Neuronal stem cell (in vitro differentiated cells): ENCODE measurements around the gene GDAP1L1.

Experiments
- DNase-seq: peaks from one replicate; pipeline ENCODE4 v3.0.0-alpha.2; 2013; ENCODE audit warnings: low spot score
- H2AFZ ChIP-seq: one replicate; pipeline ENCODE4 v1.6.1; 2013; ENCODE audit warnings: mild to moderate bottlenecking, low read length, inconsistent platforms
- H2AK5ac ChIP-seq: 2 replicates; pipeline ENCODE4 v1.6.1; 2013; ENCODE audit warnings: low read depth, mild to moderate bottlenecking, inconsistent platforms, low read length, moderate library complexity, mixed read lengths
- H2BK120ac ChIP-seq: 2 replicates; pipeline ENCODE4 v1.6.1; 2013; ENCODE audit warnings: low read depth, mild to moderate bottlenecking, inconsistent platforms, low read length, moderate library complexity, mixed read lengths
- H2BK12ac ChIP-seq: one replicate; pipeline ENCODE4 v1.6.1; 2013; ENCODE audit warnings: low read length, inconsistent platforms
- H2BK15ac ChIP-seq: 2 replicates; pipeline ENCODE4 v1.6.1; 2013; ENCODE audit warnings: mild to moderate bottlenecking, low read length, inconsistent platforms, mixed read lengths
- H2BK5ac ChIP-seq: one replicate; pipeline ENCODE4 v1.6.1; 2013; ENCODE audit warnings: inconsistent platforms, mild to moderate bottlenecking, low read length, moderate library complexity
- H3K14ac ChIP-seq: one replicate; pipeline ENCODE4 v1.6.1; 2013; ENCODE audit warnings: low read length, inconsistent platforms
- H3K18ac ChIP-seq: 2 replicates; pipeline ENCODE4 v1.6.1; 2013; ENCODE audit warnings: low read length, inconsistent platforms
- H3K23ac ChIP-seq: 2 replicates; pipeline ENCODE4 v1.6.1; 2013; ENCODE audit warnings: low read depth, mild to moderate bottlenecking, mixed read lengths, low read length, inconsistent platforms; ENCODE audit not compliant: poor library complexity
- H3K27ac ChIP-seq: replicated peaks from 3 replicates; pipeline ENCODE4 v1.5.1; 2013; ENCODE audit warnings: low read length, inconsistent platforms
- H3K27me3 ChIP-seq, 3 experiments: 2 replicates each; pipeline ENCODE4 v1.6.1; 2013; ENCODE audit warnings: low read length in 3 of 3, mild to moderate bottlenecking in 2 of 3, inconsistent platforms in 1 of 3, low read depth in 1 of 3, mixed read lengths in 1 of 3, moderate library complexity in 1 of 3; ENCODE audit not compliant: control insufficient read depth in 3 of 3, insufficient read depth in 3 of 3
- H3K36me3 ChIP-seq, 2 donors: replicated peaks in 1 of 2; 2 replicates each; pipeline ENCODE4 v1.6.1; 2013; ENCODE audit warnings: low read length in 2 of 2; ENCODE audit not compliant: control insufficient read depth in 2 of 2, insufficient read depth in 2 of 2
- H3K4ac ChIP-seq: 2 replicates; pipeline ENCODE4 v1.6.1; 2013; ENCODE audit warnings: inconsistent platforms, mild to moderate bottlenecking, low read length, moderate library complexity
- H3K4me1 ChIP-seq, 2 donors: 1 replicate in 1 of 2; 2 replicates in 1 of 2; pipeline ENCODE4 v1.6.1; 2013; ENCODE audit warnings: low read length in 2 of 2, low read depth in 1 of 2; ENCODE audit not compliant: control insufficient read depth in 2 of 2, insufficient read depth in 1 of 2
- H3K4me2 ChIP-seq: one replicate; pipeline ENCODE4 v1.6.1; 2013; ENCODE audit warnings: mild to moderate bottlenecking, low read length, inconsistent platforms; ENCODE audit not compliant: insufficient read depth, poor library complexity, severe bottlenecking
- H3K4me3 ChIP-seq, 2 donors: 2 replicates each; pipeline ENCODE4 v1.5.1; 2013; ENCODE audit warnings: low read length in 2 of 2, mild to moderate bottlenecking in 2 of 2, inconsistent platforms in 1 of 2, moderate library complexity in 1 of 2
- H3K79me1 ChIP-seq: one replicate; pipeline ENCODE4 v1.6.1; 2013; ENCODE audit warnings: low read depth, mild to moderate bottlenecking, inconsistent platforms, low read length, moderate library complexity
- H3K9ac ChIP-seq: one replicate; pipeline ENCODE4 v1.6.1; 2013; ENCODE audit warnings: mild to moderate bottlenecking, low read depth, low read length, inconsistent platforms; ENCODE audit not compliant: poor library complexity
- H3K9me3 ChIP-seq, 2 donors: replicated peaks in 1 of 2; 2 replicates each; pipeline versions ENCODE3 to v1.6.1; 2013; ENCODE audit warnings: low read length in 2 of 2, mild to moderate bottlenecking in 2 of 2, inconsistent platforms in 1 of 2, low read depth in 1 of 2, mixed read lengths in 1 of 2, moderate library complexity in 1 of 2; ENCODE audit not compliant: control insufficient read depth in 2 of 2, insufficient read depth in 1 of 2
- H4K8ac ChIP-seq: one replicate; pipeline ENCODE4 v1.6.1; 2013; ENCODE audit warnings: low read depth, mild to moderate bottlenecking, inconsistent platforms, low read length, moderate library complexity
- H4K91ac ChIP-seq: one replicate; pipeline ENCODE4 v1.6.1; 2013; ENCODE audit warnings: low read length, low read depth, mild to moderate bottlenecking, inconsistent platforms; ENCODE audit not compliant: poor library complexity
- WGBS, 2 donors: extraction: QIAGEN DNeasy Blood & Tissue Kit; methylation state at CpG; one replicate each; pipeline ENCODE4 v1.1.7; 2013; ENCODE audit warnings: missing lambda C conversion rate in 2 of 2, mixed read lengths in 1 of 2; ENCODE audit not compliant: insufficient read length in 2 of 2, insufficient replicate concordance in 1 of 2; ENCODE audit errors: extremely low coverage in 2 of 2; 5-methylcytosine and 5-hydroxymethylcytosine counted together

GDAP1L1 gene

GRCh38 chr20:44219170-44219730 lies 27.9 kb upstream of the GDAP1L1 start:
- Histone ChIP-seq H3K23ac (no peak overlapping the region), H3K27ac (no peak overlapping the region), H3K4ac (no peak overlapping the region), H3K4me1 (peaks cover 0 to 11% of the 10 kb centered on the region in 2 donors), H4K8ac (no peak overlapping the region), H2BK120ac (no peak overlapping the region), H3K14ac (no peak overlapping the region), H3K4me2 (no peak overlapping the region), H3K4me3 (no peak overlapping the region), H2AFZ (peak overlapping the region; percentile 8), H3K9me3 (no peaks in the 10 kb centered on the region), H2BK15ac (no peak overlapping the region), H4K91ac (no peak overlapping the region), H3K9ac (no peak overlapping the region), H3K27me3 (no peaks in the 10 kb centered on the region), H3K18ac (no peak overlapping the region), H3K79me1 (no peaks in the 10 kb centered on the region), H3K36me3 (no peaks in the 10 kb centered on the region), H2BK5ac (no peak overlapping the region), H2BK12ac (no peak overlapping the region), H2AK5ac (no peak overlapping the region)
- no CpG with 5 or more reads among the region's 5 CpGs for WGBS, 2 donors
- DNase-seq: no peak

DNA sequence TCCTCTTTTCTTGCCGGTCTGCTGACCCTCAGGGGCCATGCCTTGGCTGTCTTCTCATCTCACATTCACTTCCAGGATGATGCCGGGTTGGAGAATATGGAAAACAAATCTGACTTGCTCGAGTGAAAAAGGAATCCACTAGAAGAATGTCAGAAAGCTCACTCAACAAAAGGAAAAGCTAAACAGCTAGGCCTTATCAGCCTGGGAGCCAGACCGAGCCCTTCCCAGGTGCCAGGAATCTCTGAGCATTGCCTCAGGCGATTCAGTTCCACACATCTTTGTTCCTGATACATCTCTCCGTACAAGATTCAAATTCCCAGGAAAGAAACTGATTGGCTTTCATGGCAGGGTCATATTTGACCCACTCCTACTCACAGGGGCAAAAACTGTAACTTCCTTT lies 27.3 kb upstream of the GDAP1L1 start:
- Histone ChIP-seq H3K23ac (no peak overlapping the region), H3K79me1 (no peaks in the 10 kb centered on the region), H2AFZ (peak overlapping the region; percentile 8), H2BK5ac (no peak overlapping the region), H2BK12ac (no peak overlapping the region), H2AK5ac (no peak overlapping the region), H3K36me3 (no peaks in the 10 kb centered on the region), H3K4me2 (no peak overlapping the region), H3K9ac (peak overlapping the region; percentile 9), H4K8ac (no peak overlapping the region), H3K27me3 (no peaks in the 10 kb centered on the region), H2BK120ac (no peak overlapping the region), H3K27ac (no peak overlapping the region), H3K9me3 (no peaks in the 10 kb centered on the region), H3K14ac (no peak overlapping the region), H3K4me1 (peaks cover 0 to 11% of the 10 kb centered on the region in 2 donors), H3K4ac (no peak overlapping the region), H4K91ac (no peak overlapping the region), H2BK15ac (no peak overlapping the region), H3K18ac (no peak overlapping the region), H3K4me3 (no peak overlapping the region)
- no peak for DNase-seq
- WGBS, 2 donors: no CpG with 5 or more reads among the region's 6 CpGs

DNA sequence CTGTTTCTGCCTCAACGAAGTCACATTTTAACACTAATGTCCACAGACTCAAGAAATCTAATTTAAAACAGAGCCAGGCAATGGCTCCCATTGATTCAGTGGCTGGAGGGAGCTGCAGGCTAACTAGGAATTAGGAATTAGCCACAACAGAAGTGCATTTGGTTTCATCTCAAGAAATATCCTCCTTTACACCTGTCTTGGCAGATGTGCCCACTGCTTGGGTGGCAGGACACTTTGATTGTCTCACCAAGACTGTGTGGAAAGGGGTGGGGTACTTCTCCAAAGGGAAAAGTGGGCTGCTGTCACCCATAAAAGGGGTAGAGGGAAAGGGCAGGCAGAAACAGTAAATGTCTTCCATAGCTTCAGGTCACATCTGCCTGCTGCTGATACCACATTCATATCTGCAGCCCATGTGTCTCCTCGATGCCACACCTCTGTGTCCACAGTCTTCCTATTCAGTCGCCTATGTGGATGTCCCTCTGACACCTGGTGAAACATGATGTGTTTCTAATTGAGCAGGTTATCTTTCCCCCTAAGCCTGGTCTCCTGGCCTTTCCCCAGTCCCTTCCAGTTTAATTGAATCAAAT lies 25.6 kb upstream of the GDAP1L1 start:
- H3K36me3 ChIP-seq: no peaks in the 10 kb centered on the region
- no peak overlapping the region for H2BK5ac ChIP-seq
- no peak overlapping the region for H2BK15ac ChIP-seq
- H3K14ac ChIP-seq: no peak overlapping the region
- H3K79me1 ChIP-seq: no peaks in the 10 kb centered on the region
- H3K4me1 ChIP-seq: peaks cover 0 to 11% of the 10 kb centered on the region in 2 donors
- H3K9ac ChIP-seq: no peak overlapping the region
- H2BK12ac ChIP-seq: no peak overlapping the region
- no peak overlapping the region for H2BK120ac ChIP-seq
- H3K23ac ChIP-seq: no peak overlapping the region
- H3K27ac ChIP-seq: no peak overlapping the region
- no peak overlapping the region for H4K91ac ChIP-seq
- no peak overlapping the region for H3K4me2 ChIP-seq
- no peaks in the 10 kb centered on the region for H3K27me3 ChIP-seq
- H2AFZ ChIP-seq: no peak overlapping the region
- H2AK5ac ChIP-seq: no peak overlapping the region
- H3K9me3 ChIP-seq: no peaks in the 10 kb centered on the region
- H3K4ac ChIP-seq: no peak overlapping the region
- no peak for DNase-seq
- H3K4me3 ChIP-seq: no peak overlapping the region
- no peak overlapping the region for H4K8ac ChIP-seq
- peak overlapping the region; percentile 44 for H3K18ac ChIP-seq
- WGBS, 2 donors: no CpG with 5 or more reads among the region's 3 CpGs

DNA sequence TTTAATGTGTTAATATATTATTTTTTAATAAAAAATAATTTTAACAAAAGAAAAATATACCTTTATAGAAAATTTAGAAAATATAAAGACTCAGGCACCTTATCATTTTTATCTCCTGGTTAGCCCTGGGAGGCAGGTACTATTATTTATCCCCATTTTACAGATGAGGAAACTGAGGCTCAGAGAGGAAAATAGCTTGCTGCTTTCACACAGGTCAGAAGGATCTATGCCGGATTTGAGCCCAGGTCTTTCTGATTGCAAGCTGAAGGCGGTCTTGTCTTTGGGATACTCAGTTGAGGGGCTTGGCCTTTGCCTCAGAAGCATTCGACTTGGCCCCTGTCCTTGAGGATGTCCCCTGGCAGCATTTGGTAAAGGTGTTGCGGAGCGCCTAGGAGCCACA lies 25.1 kb upstream of the GDAP1L1 start:
- no peak overlapping the region for H3K9ac ChIP-seq
- H2BK5ac ChIP-seq: no peak overlapping the region
- no peaks in the 10 kb centered on the region for H3K9me3 ChIP-seq
- no peak overlapping the region for H3K14ac ChIP-seq
- no peak overlapping the region for H2BK15ac ChIP-seq
- H3K27me3 ChIP-seq: no peaks in the 10 kb centered on the region
- no peak for DNase-seq
- no peak overlapping the region for H3K18ac ChIP-seq
- H2BK120ac ChIP-seq: no peak overlapping the region
- H3K4me2 ChIP-seq: no peak overlapping the region
- H2BK12ac ChIP-seq: no peak overlapping the region
- no peaks in the 10 kb centered on the region for H3K36me3 ChIP-seq
- H4K91ac ChIP-seq: no peak overlapping the region
- no peak overlapping the region for H4K8ac ChIP-seq
- no peak overlapping the region for H3K4ac ChIP-seq
- H3K4me1 ChIP-seq: peaks cover 0 to 11% of the 10 kb centered on the region in 2 donors
- H3K23ac ChIP-seq: no peak overlapping the region
- WGBS, 2 donors: no CpG with 5 or more reads among the region's 5 CpGs
- H2AFZ ChIP-seq: no peak overlapping the region
- no peak overlapping the region for H2AK5ac ChIP-seq
- H3K27ac ChIP-seq: no peak overlapping the region
- H3K4me3 ChIP-seq: no peak overlapping the region
- H3K79me1 ChIP-seq: no peaks in the 10 kb centered on the region
